ENCODE results near the gene IGHMBP2.

GRCh38 chr11:68905421-68906360 lies 2.0 kb downstream of the IGHMBP2 start:
- no peak for TF ChIP-seq CTCF (IDR thresholded peaks at IDR 0.05; ENCODE audit: low read length)
- TF ChIP-seq EZH2 (IDR thresholded peaks at IDR 0.05; ENCODE audit: borderline replicate concordance, low read length) = no peak

Measured in OCI-LY1 (cell line).